C4-2B (cell line): ENCODE data around the gene KRTAP20-3.

Source experiments
- ZFX ChIP-seq: fragments of 450-650 bp; IDR thresholded peaks from 2 replicates; pipeline ENCODE4 v1.6.1; 2017
- TF ChIP-seq, protein P1 (sequence below): fragments of 450-650 bp; conservative IDR thresholded peaks from 2 replicates; pipeline ENCODE4 v1.5.1; 2017; ENCODE audit warnings: mild to moderate bottlenecking

DNA sequence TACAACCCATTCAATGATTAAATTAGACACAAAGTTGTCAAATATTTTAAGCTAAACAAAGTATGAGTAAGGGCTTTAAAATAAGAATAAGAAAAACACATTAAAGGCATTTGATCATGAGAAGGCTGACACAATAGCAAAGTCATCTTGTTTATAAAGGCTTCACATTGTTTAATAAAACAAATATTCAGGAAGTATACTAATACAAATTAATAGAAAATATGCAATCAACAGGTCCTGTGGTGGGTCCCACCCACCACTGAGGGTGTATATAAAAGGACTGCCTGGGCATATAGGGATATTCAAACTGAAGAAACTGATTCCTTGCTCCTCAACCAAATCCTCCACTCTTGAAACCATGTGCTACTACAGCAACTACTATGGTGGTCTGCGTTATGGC is 7.8 kb upstream of the KRTAP20-3 start, which contains the start of gene KRTAP20-2:
- TF ChIP-seq, protein P1, sequence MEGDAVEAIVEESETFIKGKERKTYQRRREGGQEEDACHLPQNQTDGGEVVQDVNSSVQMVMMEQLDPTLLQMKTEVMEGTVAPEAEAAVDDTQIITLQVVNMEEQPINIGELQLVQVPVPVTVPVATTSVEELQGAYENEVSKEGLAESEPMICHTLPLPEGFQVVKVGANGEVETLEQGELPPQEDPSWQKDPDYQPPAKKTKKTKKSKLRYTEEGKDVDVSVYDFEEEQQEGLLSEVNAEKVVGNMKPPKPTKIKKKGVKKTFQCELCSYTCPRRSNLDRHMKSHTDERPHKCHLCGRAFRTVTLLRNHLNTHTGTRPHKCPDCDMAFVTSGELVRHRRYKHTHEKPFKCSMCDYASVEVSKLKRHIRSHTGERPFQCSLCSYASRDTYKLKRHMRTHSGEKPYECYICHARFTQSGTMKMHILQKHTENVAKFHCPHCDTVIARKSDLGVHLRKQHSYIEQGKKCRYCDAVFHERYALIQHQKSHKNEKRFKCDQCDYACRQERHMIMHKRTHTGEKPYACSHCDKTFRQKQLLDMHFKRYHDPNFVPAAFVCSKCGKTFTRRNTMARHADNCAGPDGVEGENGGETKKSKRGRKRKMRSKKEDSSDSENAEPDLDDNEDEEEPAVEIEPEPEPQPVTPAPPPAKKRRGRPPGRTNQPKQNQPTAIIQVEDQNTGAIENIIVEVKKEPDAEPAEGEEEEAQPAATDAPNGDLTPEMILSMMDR = no peak
- TF ChIP-seq ZFX = no peak
